Measurements from ENCODE around the gene NUP43.
A peak's percentile ranks its signal among the peaks of the same experiment; 100 is the strongest.
"Not testable (repeated sequence)": the region's sequence is repeated elsewhere in the genome, so short reads cannot be mapped to it uniquely, and the experiment has no call there.

NUP43 gene, protein sequence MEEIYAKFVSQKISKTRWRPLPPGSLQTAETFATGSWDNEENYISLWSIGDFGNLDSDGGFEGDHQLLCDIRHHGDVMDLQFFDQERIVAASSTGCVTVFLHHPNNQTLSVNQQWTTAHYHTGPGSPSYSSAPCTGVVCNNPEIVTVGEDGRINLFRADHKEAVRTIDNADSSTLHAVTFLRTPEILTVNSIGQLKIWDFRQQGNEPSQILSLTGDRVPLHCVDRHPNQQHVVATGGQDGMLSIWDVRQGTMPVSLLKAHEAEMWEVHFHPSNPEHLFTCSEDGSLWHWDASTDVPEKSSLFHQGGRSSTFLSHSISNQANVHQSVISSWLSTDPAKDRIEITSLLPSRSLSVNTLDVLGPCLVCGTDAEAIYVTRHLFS

GRCh38 chr6:149746147-149746946, at the start of gene NUP43:
Gene NUP43, minus strand, starts transcription at chr6:149746529. Its CDS starts 34 bp downstream, at chr6:149746495.
- DNase-seq: peak; percentile 96

GRCh38 chr6:149783551-149783950, 37.2 kb upstream of the NUP43 start:
- DNase-seq: no peak

GRCh38 chr6:149782337-149782736, 36.0 kb upstream of the NUP43 start:
- no peak for DNase-seq

DNA sequence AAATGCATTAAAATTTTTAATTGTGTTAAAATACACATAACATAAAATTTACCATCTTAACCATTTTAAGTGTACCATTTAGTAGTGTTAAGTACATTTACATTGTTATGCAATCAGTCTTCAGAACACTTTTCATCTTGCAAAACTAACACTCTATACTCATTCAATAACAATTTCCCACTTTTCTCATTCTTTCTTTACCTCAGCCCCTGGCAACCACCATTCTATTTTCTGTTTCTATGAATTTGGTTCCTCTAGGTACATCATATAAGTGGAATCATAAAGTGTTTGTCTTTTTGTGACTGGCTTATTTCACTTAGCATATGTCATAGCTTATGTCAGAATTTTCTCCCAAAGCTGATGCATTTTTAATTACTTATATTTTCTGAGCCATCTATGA, 35.4 kb upstream of the NUP43 start:
- no peak for DNase-seq

- DNase-seq: no peak
Measured at GRCh38 chr6:149779644-149779963, 33.3 kb upstream of the NUP43 start.

GRCh38 chr6:149777624-149778023, 31.3 kb upstream of the NUP43 start:
- no peak for DNase-seq

DNA sequence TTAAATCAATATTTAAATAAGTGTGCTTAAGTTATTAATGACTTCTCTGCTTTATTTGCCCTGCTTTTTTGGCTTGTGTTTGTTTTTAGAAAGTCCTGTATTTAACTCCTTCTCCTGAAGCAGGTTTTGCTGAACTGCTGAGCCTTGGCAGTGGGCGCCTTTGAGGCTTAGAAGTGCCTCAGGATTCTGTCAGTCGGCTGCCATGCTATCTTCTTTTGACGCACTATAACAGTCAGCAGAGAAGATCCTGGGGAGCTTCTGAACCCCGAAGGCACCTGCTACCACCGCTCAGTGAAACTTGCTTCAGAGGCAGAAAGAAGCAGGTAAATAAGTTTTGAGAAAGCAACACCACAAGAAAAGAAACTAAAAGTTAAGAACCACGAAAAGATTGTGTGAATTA, 25.6 kb upstream of the NUP43 start:
- DNase-seq: no peak

DNA sequence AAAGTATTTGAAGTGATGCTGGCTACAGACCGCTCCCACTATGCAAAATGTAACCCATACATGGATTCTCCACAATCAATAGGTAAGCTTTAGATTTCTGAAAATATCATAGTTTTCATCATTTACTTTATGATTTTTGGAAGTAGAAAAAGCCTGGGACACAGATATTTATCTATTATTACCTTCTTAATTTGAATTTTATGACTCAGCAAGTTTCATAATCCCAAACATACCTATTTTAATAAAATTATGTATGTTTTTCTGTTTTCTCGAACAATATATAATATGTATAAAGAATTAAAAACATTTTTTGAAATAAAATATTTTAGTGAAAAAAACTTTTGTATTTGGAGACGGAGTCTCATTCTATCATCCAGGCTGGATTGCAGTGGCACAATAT, 24.9 kb upstream of the NUP43 start:
- DNase-seq: no peak

- no peak for DNase-seq
Measured at GRCh38 chr6:149769676-149770075, 23.3 kb upstream of the NUP43 start.

GRCh38 chr6:149766156-149766769, 19.9 kb upstream of the NUP43 start:
- no peak for DNase-seq

- no peak for DNase-seq
Measured at GRCh38 chr6:149763866-149764265, 17.5 kb upstream of the NUP43 start.

GRCh38 chr6:149761438-149761837, 15.1 kb upstream of the NUP43 start:
- DNase-seq: no peak

DNA sequence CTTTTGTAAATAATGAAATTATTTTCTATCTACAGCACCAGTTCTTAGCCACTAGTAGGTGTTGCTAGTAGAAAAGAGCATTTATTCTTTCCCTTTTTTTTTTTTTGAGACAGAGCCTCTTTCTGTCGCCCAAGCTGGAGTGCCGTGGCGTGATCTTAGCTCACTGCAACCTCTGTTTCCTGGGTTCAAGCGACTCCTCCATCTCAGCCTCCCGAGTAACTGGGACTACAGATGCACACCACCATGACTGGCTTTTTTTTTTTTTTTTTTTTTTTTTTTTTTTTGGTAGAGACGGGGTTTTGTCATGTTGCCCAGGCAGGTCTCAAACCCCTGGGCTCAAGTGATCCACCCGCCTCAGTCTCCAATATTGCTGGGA, 9.9 kb upstream of the NUP43 start:
- DNase-seq: no peak

GRCh38 chr6:149755300-149756260, 9.3 kb upstream of the NUP43 start:
- no peak for DNase-seq

DNA sequence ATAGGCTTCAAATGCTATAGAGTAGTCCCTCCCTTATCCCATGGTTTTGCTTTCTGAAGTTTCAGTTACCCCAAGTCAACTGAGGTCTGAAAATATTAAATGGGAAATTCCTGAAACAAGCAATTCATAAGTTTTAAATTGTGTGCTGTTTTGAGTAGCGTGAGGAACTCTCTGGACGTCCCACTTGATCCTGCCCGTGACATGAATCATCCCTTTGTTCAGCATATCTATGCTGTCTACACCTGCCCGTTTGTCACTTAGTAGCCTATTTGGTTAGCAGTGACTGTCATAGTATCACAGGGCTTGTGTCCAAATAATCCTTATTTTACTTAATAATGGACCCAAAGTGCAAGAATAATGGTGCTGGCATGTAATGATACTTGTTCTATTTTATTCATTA, 8.2 kb upstream of the NUP43 start:
- no peak for DNase-seq

DNA sequence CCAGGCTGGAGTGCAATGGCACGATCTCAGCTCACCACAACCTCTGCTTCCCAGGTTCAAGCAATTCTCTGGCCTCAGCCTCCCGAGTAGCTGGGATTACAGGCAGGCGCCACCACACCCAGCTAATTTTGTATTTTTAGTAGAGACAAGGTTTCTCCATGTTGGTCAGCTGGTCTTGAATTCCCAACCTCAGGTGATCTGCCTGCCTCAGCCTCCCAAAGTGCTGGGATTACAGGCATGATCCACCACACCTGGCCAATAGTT, 7.0 kb upstream of the NUP43 start:
- not testable (repeated sequence) for DNase-seq

GRCh38 chr6:149752600-149753373, 6.5 kb upstream of the NUP43 start:
- DNase-seq: no peak

DNA sequence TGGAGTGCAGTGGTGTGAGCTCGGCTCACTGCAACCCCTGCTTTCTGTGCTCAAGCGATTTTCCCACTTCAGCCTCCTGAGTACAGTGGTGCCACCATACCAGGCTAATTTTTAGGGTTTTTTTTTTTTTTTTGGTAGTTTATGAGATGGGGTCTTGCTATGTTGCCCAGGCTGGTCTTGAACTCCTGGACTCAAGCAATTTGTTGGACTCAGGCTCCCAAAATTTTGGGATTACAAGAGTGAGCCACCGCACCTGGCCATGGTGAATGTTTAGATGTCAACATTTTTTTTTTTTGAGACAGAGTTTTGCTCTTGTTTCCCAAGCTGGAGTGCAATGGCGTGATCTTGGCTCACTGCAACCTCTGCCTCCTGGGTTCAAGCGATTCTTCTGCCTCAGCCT, 5.6 kb upstream of the NUP43 start:
- DNase-seq: not testable (repeated sequence)

DNA sequence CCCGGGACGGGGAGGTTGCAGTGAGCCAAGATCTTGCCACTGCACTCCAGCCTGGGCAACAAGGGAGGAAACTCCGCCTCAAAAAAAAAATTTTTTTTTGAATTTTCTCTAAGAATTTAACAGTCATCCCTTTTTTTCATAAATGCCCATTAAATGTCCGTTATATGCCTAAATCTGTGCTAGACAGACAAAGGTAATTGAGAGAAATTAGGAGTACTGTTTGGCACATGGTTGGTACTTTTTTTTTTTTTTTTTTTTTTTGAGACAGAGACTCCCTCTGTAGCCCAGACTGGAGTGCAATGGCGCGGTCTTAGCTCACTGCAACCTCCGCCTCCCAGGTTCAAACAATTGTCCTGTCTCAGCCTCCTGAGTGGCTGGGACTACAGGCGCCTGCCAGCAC, 4.9 kb upstream of the NUP43 start:
- DNase-seq: no peak

GRCh38 chr6:149750136-149750609, 3.8 kb upstream of the NUP43 start:
- peak; percentile 83 for DNase-seq

DNA sequence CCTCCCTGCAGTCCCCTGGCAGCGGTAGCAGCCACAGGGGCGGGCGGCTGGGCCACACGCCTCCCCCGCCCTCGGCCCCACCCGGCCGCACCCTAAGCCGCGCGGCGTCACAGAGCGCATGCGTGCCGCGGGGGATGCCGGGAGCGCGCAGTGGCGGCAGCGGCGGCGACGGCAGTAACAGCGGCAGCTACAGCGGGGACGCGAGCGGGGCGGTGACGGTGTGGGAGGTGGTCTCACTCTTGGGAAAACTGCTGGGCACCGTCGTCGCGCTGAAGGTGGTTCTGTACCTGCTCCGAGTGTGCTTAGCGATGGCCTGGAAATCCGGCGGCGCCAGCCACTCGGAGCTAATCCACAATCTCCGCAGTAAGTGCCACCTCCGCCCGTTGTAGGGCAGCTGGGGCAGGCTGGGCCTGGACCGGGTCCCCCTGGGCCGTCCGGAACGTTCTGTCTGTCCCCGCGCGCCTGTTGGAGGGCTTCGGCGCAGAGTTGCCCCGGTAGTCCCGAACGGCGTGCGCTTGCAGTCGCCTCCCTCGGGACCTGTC, 3.3 kb upstream of the NUP43 start, which contains the start of gene PCMT1:
TSS of gene PCMT1 (plus strand) at position 148 of the 542 bp plus-strand sequence. CDS start at position 309, 161 bp downstream.
- DNase-seq: peak; percentile 91
